Transverse colon (tissue), 4 donors: ENCODE results near the gene LMAN2L.

Experiments used
- EP300 ChIP-seq: sonication (generic); formaldehyde crosslinking; IDR thresholded peaks from one replicate; pipeline ENCODE4 v1.6.1; 2017; ENCODE audit warnings: antibody characterized with exemption, low read depth
- POLR2A ChIP-seq: fragments of 450-650 bp; IDR thresholded peaks from one replicate; pipeline ENCODE4 v1.6.1; 2016; ENCODE audit warnings: antibody characterized with exemption, mild to moderate bottlenecking, moderate library complexity
- POLR2AphosphoS5 ChIP-seq, 3 donors: sonication (generic); formaldehyde crosslinking; IDR thresholded peaks; one replicate each; pipeline ENCODE4 v1.6.1; 2016; ENCODE audit warnings: antibody characterized with exemption in 3 of 3
- TF ChIP-seq, protein P1 (sequence below), 5 experiments: fragments of 200-600 bp in 3 of 5; fragments of 450-650 bp in 2 of 5; sonication (generic) in 3 of 5; IDR thresholded peaks; 1 replicate in 2 of 5; 2 replicates in 3 of 5; pipeline ENCODE4 v1.5.1; 2016 to 2017; ENCODE audit warnings: antibody characterized with exemption in 5 of 5, inconsistent platforms in 3 of 5, mild to moderate bottlenecking in 2 of 5, moderate library complexity in 1 of 5

DNA sequence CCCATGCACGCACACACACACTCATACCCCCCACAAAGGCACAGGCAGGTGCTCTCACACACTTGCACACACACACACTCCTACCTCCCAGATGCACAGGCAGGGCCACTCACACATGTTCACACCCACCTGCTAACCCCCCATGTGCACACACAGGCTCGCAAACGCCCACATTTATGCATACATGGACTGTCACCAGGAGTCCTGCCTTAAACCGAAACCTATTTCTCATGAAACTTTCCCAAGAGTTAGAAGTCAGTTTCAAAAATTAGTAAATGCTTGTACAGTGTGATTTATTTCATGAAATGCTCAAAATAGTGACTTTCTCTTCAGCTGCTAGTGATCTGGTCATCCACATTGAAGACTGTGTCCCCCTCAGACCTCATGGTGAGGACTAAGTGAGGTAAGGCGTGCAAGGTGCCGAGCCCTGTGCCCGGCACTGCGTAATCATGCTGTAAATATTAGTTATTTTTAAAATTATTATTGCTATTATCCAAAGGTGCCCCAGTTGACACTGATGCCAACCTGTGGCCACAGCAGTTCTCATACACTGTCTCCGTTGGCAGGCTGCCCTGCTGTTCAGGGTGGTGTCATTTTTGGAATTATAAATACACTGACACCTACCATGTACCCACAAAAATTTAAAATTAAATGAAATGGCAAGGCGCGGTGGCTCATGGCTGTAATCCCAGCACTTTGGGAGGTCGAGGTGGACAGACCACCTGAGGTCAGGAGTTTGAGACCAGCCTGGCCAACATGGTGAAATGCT lies 33.2 kb upstream of the LMAN2L start:
- TF ChIP-seq, protein P1, sequence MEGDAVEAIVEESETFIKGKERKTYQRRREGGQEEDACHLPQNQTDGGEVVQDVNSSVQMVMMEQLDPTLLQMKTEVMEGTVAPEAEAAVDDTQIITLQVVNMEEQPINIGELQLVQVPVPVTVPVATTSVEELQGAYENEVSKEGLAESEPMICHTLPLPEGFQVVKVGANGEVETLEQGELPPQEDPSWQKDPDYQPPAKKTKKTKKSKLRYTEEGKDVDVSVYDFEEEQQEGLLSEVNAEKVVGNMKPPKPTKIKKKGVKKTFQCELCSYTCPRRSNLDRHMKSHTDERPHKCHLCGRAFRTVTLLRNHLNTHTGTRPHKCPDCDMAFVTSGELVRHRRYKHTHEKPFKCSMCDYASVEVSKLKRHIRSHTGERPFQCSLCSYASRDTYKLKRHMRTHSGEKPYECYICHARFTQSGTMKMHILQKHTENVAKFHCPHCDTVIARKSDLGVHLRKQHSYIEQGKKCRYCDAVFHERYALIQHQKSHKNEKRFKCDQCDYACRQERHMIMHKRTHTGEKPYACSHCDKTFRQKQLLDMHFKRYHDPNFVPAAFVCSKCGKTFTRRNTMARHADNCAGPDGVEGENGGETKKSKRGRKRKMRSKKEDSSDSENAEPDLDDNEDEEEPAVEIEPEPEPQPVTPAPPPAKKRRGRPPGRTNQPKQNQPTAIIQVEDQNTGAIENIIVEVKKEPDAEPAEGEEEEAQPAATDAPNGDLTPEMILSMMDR (IDR thresholded peaks at IDR 0.05): no peak
- TF ChIP-seq POLR2AphosphoS5 (IDR thresholded peaks at IDR 0.05): no peak
- no peak for TF ChIP-seq EP300
- TF ChIP-seq POLR2A: no peak
